CD8-positive, alpha-beta memory T cell (primary cell): ENCODE data around the gene CACNA1B. TPM values are rescaled to one million over a fixed set of nuclear protein-coding genes. Genes with fewer than 3 reads are reported as not detected.

ENCODE experiments used
- CTCF ChIA-PET: fragments of 350-600 bp; sonication (Branson Sonifier 250); formaldehyde crosslinking; loops from one replicate; lab custom pipeline; 2021; ENCODE audit warnings: antibody characterized with exemption; lab: Charles Lee
- POLR2A ChIA-PET: fragments of 350-600 bp; sonication (Branson Sonifier 250); formaldehyde crosslinking; loops from one replicate; lab custom pipeline; 2021; ENCODE audit warnings: antibody characterized with exemption; lab: Charles Lee
- DNase-seq, 5 donors: peaks; one replicate each; pipeline versions ENCODE4 v3.0.0 to v3.0.0-alpha.2; 2020 to 2022; ENCODE audit warnings: mixed read lengths in 1 of 5
- H3K27ac ChIP-seq: one replicate; pipeline ENCODE4 v1.7.0; 2013; ENCODE audit warnings: low read depth, mild to moderate bottlenecking, low read length, moderate library complexity
- H3K27me3 ChIP-seq: 2 replicates; pipeline ENCODE4 v1.7.0; 2013; ENCODE audit warnings: low read length, mild to moderate bottlenecking; ENCODE audit not compliant: insufficient read depth, poor library complexity, severe bottlenecking
- H3K36me3 ChIP-seq: 2 replicates; pipeline ENCODE4 v1.7.0; 2013; ENCODE audit warnings: mild to moderate bottlenecking, low read length, moderate library complexity; ENCODE audit not compliant: insufficient read depth
- H3K4me1 ChIP-seq: 2 replicates; pipeline ENCODE4 v1.7.0; 2013; ENCODE audit warnings: mild to moderate bottlenecking, low read length, moderate library complexity; ENCODE audit not compliant: insufficient read depth
- H3K4me3 ChIP-seq: 2 replicates; pipeline ENCODE4 v1.7.0; 2013; ENCODE audit warnings: mild to moderate bottlenecking, low read length
- H3K9me3 ChIP-seq: 2 replicates; pipeline ENCODE4 v1.7.0; 2013; ENCODE audit warnings: mild to moderate bottlenecking, low read length
- H3K27ac Mint-ChIP-seq, 8 donors: one replicate each; pipeline ENCODE4 v1.8.0; 2020 to 2021; ENCODE audit warnings: mixed read lengths in 8 of 8, mild to moderate bottlenecking in 6 of 8, inconsistent platforms in 3 of 8, moderate library complexity in 3 of 8
- H3K27me3 Mint-ChIP-seq, 2 donors: one replicate each; pipeline ENCODE4 v1.8.0; 2020 to 2021; ENCODE audit warnings: mixed read lengths in 2 of 2, mild to moderate bottlenecking in 1 of 2, moderate library complexity in 1 of 2
- H3K36me3 Mint-ChIP-seq, 3 donors: one replicate each; pipeline ENCODE4 v1.8.0; 2020 to 2021; ENCODE audit warnings: mixed read lengths in 3 of 3, inconsistent platforms in 1 of 3, mild to moderate bottlenecking in 1 of 3
- H3K4me1 Mint-ChIP-seq, 3 donors: one replicate each; pipeline ENCODE4 v1.8.0; 2020 to 2021; ENCODE audit warnings: mixed read lengths in 3 of 3, inconsistent platforms in 1 of 3, mild to moderate bottlenecking in 1 of 3
- H3K4me3 Mint-ChIP-seq, 7 donors: one replicate each; pipeline ENCODE4 v1.8.0; 2020 to 2021; ENCODE audit warnings: mixed read lengths in 7 of 7, mild to moderate bottlenecking in 6 of 7, moderate library complexity in 4 of 7, inconsistent platforms in 2 of 7
- H3K9me3 Mint-ChIP-seq, 5 donors: one replicate each; pipeline ENCODE4 v1.8.0; 2020 to 2022; ENCODE audit warnings: mixed read lengths in 5 of 5, mild to moderate bottlenecking in 3 of 5, moderate library complexity in 2 of 5, inconsistent platforms in 1 of 5
- polyA plus RNA-seq: library from polyadenylated mRNA; unstranded; fragments of 300-500 nt; fragmentation: Illumina TruSeq; gene quantifications from one replicate; pipeline ENCODE4 v1.2.3, GENCODE V29; 2021
- total RNA-seq, 2 experiments: library from RNA; stranded (reverse); gene quantifications; one replicate each; pipeline ENCODE4 v1.2.3, GENCODE V29; 2021

Gene CACNA1B
- total and polyA plus RNA-seq, 3 experiments from 2014 or later = not detected

DNA sequence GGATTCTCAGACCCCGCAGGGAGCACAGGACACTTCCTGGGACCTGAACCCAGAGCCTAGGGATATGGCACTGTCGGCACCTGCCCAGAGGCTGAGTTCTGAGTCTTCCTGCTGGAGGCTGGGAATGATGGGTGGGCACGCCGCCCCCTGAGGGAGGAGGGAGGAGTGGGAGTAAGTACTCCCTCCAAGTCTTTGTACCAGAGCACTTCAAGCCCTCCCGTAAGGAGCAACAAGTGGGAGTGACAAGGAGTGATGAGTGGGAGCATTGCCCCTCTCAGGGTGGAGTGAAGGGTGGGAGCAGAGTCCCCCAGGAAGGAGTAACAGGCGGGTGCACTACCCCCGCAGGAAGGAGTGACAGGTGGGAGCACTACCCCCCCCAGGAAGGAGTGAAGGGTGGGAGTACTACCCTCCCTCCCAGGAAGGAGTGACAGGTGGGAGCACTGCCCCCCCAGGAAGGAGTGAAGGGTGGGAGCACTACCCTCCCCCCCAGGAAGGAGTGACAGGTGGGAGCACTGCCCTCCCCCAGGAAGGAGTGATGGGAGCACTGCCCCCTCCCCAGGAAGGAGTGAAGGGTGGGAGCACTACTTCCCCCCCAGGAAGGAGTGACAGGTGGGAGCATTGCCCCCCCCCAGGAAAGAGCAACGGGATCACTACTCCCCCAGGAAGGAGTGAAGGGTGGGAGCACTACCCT is 100.1 kb downstream of the CACNA1B start:
- Mint-ChIP-seq H3K36me3 (no peaks in the 10 kb centered on the region), H3K4me1 (no peaks in the 10 kb centered on the region), H3K27me3 (peaks cover 0 to 19% of the 10 kb centered on the region in 2 donors), H3K4me3 (no peak overlapping the region), H3K27ac (peak overlapping the region in 1 of 8 donors; percentile 89), H3K9me3 (no peaks in the 10 kb centered on the region)
- no peaks in the 10 kb centered on the region for H3K9me3 ChIP-seq
- no peaks in the 10 kb centered on the region for H3K4me1 ChIP-seq
- ChIA-PET CTCF (no interaction called here), POLR2A (no interaction called here)
- no peaks in the 10 kb centered on the region for H3K36me3 ChIP-seq
- H3K4me3 ChIP-seq = no peak overlapping the region
- no peak for DNase-seq
- no peak overlapping the region for H3K27ac ChIP-seq
- H3K27me3 ChIP-seq = no peaks in the 10 kb centered on the region

DNA sequence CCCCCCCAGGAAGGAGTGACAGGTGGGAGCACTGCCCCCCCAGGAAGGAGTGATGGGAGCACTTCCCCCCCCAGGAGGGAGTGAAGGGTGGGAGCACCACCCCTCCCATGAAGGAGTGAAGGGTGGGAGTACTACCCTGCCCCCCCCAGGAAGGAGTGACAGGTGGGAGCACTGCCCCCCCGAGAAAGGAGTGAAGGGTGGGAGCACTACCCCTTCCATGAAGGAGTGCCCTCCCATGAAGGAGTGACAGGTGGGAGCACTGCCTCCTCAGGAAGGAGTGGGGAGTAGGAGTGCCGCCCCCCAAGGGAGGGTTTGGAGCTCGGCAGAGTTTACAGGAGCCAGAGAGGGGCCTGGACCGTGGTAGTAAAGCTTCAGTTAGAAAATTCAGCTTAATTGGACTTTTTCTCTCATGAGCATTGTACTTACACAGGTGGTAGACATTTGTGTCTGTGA is 100.7 kb downstream of the CACNA1B start:
- H3K4me3 ChIP-seq = no peak overlapping the region
- no peaks in the 10 kb centered on the region for H3K36me3 ChIP-seq
- Mint-ChIP-seq H3K27ac (no peak overlapping the region), H3K9me3 (no peaks in the 10 kb centered on the region), H3K4me1 (no peaks in the 10 kb centered on the region), H3K36me3 (no peaks in the 10 kb centered on the region), H3K27me3 (peaks cover 0 to 19% of the 10 kb centered on the region in 2 donors), H3K4me3 (no peak overlapping the region)
- DNase-seq = no peak
- no peak overlapping the region for H3K27ac ChIP-seq
- ChIA-PET POLR2A (no interaction called here), CTCF (no interaction called here)
- no peaks in the 10 kb centered on the region for H3K4me1 ChIP-seq
- H3K27me3 ChIP-seq = no peaks in the 10 kb centered on the region
- no peaks in the 10 kb centered on the region for H3K9me3 ChIP-seq

DNA sequence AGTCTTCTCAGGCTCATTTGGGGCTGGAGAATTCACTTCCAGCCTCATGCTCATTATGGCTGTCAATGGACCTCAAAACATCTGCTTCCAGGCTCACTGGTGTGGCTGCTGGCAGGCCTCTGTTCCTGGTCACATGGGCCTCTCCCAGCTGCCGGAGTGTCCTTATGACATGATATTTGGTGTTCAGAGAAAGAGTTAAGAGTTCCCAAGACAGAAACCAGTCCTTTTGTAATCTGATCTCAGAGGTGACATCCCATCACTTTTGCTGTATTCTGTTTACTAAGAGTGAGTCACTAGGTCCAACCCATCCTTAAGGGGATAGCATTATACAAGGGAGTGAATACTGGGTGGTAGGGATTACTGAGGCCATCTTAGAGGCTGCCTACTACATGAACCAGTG is 104.6 kb downstream of the CACNA1B start:
- H3K27ac ChIP-seq = no peak overlapping the region
- H3K4me1 ChIP-seq = no peaks in the 10 kb centered on the region
- no peak for DNase-seq
- Mint-ChIP-seq H3K36me3 (no peaks in the 10 kb centered on the region), H3K27me3 (peaks cover 12 to 39% of the 10 kb centered on the region in 2 donors), H3K9me3 (no peaks in the 10 kb centered on the region), H3K4me3 (no peak overlapping the region), H3K27ac (no peak overlapping the region), H3K4me1 (no peaks in the 10 kb centered on the region)
- H3K4me3 ChIP-seq = no peak overlapping the region
- no peaks in the 10 kb centered on the region for H3K36me3 ChIP-seq
- H3K9me3 ChIP-seq = no peaks in the 10 kb centered on the region
- ChIA-PET CTCF (no interaction called here), POLR2A (no interaction called here)
- H3K27me3 ChIP-seq = no peaks in the 10 kb centered on the region

DNA sequence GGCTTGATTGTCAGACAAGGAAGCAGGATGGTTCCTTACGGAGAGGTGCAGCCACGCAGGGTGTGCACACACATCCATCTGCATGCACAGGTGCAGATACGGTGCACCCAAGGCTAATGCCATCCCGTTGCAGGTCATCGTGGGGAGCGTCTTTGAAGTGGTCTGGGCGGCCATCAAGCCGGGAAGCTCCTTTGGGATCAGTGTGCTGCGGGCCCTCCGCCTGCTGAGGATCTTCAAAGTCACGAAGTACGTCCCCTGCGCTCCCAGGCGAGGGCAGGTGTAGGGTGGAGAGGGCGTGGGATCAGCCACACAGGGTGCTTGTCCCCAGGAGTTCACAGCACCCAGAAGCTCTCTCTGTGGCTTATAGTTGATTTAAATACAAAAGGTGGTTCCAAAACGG is 106.4 kb downstream of the CACNA1B start:
- Histone ChIP-seq H3K4me1 (no peaks in the 10 kb centered on the region), H3K27me3 (peaks cover 4% of the 10 kb centered on the region), H3K4me3 (no peak overlapping the region), H3K36me3 (no peaks in the 10 kb centered on the region), H3K9me3 (no peaks in the 10 kb centered on the region), H3K27ac (no peak overlapping the region)
- no peaks in the 10 kb centered on the region for H3K36me3 Mint-ChIP-seq
- peaks cover 14 to 55% of the 10 kb centered on the region in 2 donors for H3K27me3 Mint-ChIP-seq
- H3K4me1 Mint-ChIP-seq = no peaks in the 10 kb centered on the region
- ChIA-PET POLR2A (no interaction called here), CTCF (no interaction called here)
- H3K9me3 Mint-ChIP-seq = peaks cover 0 to 2% (median 0%) of the 10 kb centered on the region in 5 donors
- no peak overlapping the region for H3K4me3 Mint-ChIP-seq
- DNase-seq = no peak
- H3K27ac Mint-ChIP-seq = no peak overlapping the region

DNA sequence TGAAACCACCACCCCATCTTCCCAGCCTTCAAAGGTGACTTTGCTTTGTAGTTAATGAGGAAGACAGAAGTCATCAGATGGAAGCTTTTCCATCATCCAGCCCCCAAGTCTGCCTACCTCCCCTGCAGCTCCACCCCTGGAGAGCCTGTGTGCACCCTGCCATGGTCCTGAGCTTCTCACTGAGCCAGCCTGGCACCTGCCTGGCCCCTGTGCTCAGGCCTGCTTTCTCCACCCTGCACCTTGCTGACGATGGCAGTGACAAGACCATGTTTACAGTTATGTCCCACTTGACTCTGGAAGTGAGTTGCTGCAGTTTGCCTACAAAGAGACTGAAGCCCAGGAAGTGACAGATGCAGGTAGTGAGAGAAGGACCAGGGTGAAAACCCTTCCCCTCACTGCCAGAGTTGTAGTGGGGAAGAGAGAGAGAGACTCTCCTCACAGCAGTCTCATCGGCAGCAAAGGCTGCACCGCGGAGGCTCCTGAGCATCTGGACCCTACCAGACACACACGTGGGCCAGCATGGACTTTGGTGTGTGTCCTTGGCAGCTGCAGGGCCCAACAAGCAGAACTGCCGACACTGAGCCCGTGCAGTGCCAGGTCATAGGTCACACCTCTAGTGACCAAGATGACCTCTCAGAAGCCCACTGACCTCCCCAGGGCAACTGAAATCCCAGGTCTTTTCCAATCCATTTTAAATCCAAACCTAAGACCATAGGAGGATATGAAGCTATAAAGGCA is 107.1 kb downstream of the CACNA1B start:
- Mint-ChIP-seq H3K27me3 (peaks cover 18 to 61% of the 10 kb centered on the region in 2 donors), H3K9me3 (peaks cover 0 to 2% (median 0%) of the 10 kb centered on the region in 5 donors), H3K4me1 (no peaks in the 10 kb centered on the region), H3K36me3 (no peaks in the 10 kb centered on the region), H3K27ac (no peak overlapping the region), H3K4me3 (no peak overlapping the region)
- no peaks in the 10 kb centered on the region for H3K9me3 ChIP-seq
- H3K27me3 ChIP-seq = peaks cover 4% of the 10 kb centered on the region
- ChIA-PET CTCF (no interaction called here), POLR2A (no interaction called here)
- H3K4me3 ChIP-seq = no peak overlapping the region
- H3K27ac ChIP-seq = no peak overlapping the region
- H3K4me1 ChIP-seq = no peaks in the 10 kb centered on the region
- DNase-seq = no peak
- no peaks in the 10 kb centered on the region for H3K36me3 ChIP-seq

DNA sequence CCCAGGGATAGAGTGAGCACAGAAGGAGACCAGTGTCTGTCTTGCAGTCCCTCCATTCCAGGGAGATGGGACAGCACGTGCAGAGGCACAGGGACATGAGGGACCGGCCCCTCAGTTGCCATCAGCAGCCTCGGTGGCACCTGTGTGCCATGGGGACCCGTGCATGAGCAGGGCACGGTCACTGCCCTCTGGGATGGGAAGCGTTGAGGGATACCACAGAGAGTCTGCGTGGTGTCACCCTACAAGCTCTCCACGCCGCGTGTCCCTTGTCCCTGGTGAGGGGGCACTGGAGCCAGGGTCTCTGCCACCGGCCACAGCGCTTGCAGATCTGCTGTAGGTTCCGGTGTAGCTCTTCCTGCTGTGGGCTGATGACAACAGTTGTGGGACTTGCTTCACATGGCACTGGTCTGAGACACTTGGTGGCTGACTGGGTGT is 108.1 kb downstream of the CACNA1B start:
- Histone ChIP-seq H3K4me1 (no peaks in the 10 kb centered on the region), H3K9me3 (no peaks in the 10 kb centered on the region), H3K27me3 (peaks cover 4% of the 10 kb centered on the region), H3K4me3 (no peak overlapping the region), H3K36me3 (no peaks in the 10 kb centered on the region), H3K27ac (no peak overlapping the region)
- Mint-ChIP-seq H3K4me3 (no peak overlapping the region), H3K27me3 (peaks cover 23 to 71% of the 10 kb centered on the region in 2 donors), H3K36me3 (no peaks in the 10 kb centered on the region), H3K9me3 (peaks cover 0 to 2% (median 0%) of the 10 kb centered on the region in 5 donors), H3K27ac (no peak overlapping the region), H3K4me1 (no peaks in the 10 kb centered on the region)
- ChIA-PET CTCF (no interaction called here), POLR2A (no interaction called here)
- no peak for DNase-seq

DNA sequence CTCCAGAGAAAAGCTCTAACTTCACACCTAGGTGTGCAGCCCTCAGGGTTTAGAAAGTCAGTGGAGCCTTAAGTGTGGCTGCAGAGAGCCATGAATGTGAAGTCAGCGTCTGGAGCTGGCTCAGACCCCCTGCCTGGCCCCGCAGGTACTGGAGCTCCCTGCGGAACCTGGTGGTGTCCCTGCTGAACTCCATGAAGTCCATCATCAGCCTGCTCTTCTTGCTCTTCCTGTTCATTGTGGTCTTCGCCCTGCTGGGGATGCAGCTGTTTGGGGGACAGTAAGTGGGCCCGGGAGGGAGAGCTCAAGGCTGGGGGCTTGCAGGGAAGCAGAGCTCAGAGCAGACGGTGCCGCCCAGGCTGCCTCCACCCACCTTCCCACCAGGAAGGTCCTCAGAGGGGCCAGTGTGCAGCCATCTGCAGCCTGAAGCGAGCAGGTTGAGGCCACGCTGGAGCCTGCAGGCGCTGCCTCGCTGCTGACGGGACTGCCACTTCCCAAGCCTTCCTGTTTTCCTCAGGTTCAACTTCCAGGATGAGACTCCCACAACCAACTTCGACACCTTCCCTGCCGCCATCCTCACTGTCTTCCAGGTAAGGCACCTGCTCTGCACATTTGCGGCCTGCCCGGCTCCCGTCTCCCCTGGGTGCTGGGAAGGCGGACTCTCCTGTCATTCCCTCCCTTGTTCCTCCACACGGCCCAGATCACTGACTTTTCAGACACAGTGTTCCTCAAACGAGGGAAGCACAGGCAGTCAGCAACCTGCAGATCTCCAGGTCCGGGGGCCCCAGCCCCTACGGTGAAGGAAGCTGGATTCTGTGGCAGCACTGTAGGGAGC is 108.9 kb downstream of the CACNA1B start:
- ChIA-PET CTCF (interaction anchor here (1.0 kb wide), 1 partner anchor 16 kb away, joined by 3 read pairs; no protein-coding TSS in a partner anchor), POLR2A (no interaction called here)
- Mint-ChIP-seq H3K4me1 (no peaks in the 10 kb centered on the region), H3K27ac (no peak overlapping the region), H3K4me3 (no peak overlapping the region), H3K27me3 (peaks cover 26 to 79% of the 10 kb centered on the region in 2 donors), H3K36me3 (no peaks in the 10 kb centered on the region), H3K9me3 (peaks cover 0 to 2% (median 0%) of the 10 kb centered on the region in 5 donors)
- no peaks in the 10 kb centered on the region for H3K9me3 ChIP-seq
- H3K4me3 ChIP-seq = no peak overlapping the region
- H3K4me1 ChIP-seq = no peaks in the 10 kb centered on the region
- no peak overlapping the region for H3K27ac ChIP-seq
- H3K36me3 ChIP-seq = no peaks in the 10 kb centered on the region
- DNase-seq = no peak
- H3K27me3 ChIP-seq = peaks cover 4% of the 10 kb centered on the region
